Breast epithelium (tissue), 3 donors: ENCODE data around the gene EFTUD2.

Source experiments
- POLR2A ChIP-seq: fragments of 450-650 bp; IDR thresholded peaks from one replicate; pipeline ENCODE4 v1.6.1; 2016; ENCODE audit warnings: antibody characterized with exemption, mild to moderate bottlenecking, moderate library complexity
- POLR2AphosphoS5 ChIP-seq, 3 donors: sonication (generic); formaldehyde crosslinking; IDR thresholded peaks; one replicate each; pipeline ENCODE4 v1.6.1; 2017; ENCODE audit warnings: antibody characterized with exemption in 3 of 3
- TF ChIP-seq, protein P1 (sequence below), 3 donors: fragments of 450-650 bp; IDR thresholded peaks; one replicate each; pipeline ENCODE4 v1.5.1; 2016 to 2017; ENCODE audit warnings: antibody characterized with exemption in 3 of 3, mild to moderate bottlenecking in 3 of 3, moderate library complexity in 3 of 3

DNA sequence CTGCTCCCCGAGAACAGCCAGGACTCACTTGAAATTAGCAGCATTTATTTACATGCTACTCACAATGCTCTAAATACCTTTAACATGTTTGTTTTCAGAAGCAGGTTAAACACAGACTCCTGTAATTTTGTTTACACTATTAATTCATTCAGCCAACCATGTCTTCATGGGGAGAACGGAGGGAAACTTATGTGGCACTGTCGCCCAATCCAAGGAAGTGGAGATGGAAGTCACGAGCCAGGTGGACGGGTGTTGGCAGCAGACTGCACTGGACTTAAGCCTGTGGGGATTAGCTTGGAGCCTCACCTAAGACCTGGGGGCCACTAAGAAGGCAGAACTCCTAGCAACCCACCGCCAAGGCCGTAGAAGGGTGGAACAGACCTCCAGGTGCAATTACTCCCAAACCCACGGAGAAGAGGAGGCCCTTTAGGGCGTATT, 24.9 kb upstream of the EFTUD2 start:
- TF ChIP-seq POLR2A (no peak), POLR2AphosphoS5 (IDR thresholded peaks at IDR 0.05) (no peak)
- TF ChIP-seq, protein P1, sequence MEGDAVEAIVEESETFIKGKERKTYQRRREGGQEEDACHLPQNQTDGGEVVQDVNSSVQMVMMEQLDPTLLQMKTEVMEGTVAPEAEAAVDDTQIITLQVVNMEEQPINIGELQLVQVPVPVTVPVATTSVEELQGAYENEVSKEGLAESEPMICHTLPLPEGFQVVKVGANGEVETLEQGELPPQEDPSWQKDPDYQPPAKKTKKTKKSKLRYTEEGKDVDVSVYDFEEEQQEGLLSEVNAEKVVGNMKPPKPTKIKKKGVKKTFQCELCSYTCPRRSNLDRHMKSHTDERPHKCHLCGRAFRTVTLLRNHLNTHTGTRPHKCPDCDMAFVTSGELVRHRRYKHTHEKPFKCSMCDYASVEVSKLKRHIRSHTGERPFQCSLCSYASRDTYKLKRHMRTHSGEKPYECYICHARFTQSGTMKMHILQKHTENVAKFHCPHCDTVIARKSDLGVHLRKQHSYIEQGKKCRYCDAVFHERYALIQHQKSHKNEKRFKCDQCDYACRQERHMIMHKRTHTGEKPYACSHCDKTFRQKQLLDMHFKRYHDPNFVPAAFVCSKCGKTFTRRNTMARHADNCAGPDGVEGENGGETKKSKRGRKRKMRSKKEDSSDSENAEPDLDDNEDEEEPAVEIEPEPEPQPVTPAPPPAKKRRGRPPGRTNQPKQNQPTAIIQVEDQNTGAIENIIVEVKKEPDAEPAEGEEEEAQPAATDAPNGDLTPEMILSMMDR (IDR thresholded peaks at IDR 0.05) = no peak
